Caco-2 (cell line): ENCODE measurements around the gene DOCK4. TPM values are rescaled to one million over a fixed set of nuclear protein-coding genes. Genes with fewer than 3 reads are reported as not detected.

ENCODE experiments used
- BruUV-seq: library from RNA; stranded (reverse); fragments of 400-500 nt; replicated peaks from 2 replicates; lab custom pipeline; 2021; lab: Mats Ljungman, UMichigan
- CTCF ChIA-PET: fragments of 300-600 bp; sonication (Branson Sonifier 250); formaldehyde crosslinking; loops from one replicate; lab custom pipeline; 2022; ENCODE audit warnings: antibody characterized with exemption; lab: Charles Lee
- POLR2A ChIA-PET: fragments of 300-600 bp; sonication (Branson Sonifier 250); formaldehyde crosslinking; loops from one replicate; lab custom pipeline; 2022; ENCODE audit warnings: antibody characterized with exemption; lab: Charles Lee
- DNase-seq, 2 experiments: peaks; one replicate each; pipeline versions ENCODE4 v3.0.0 to v3.0.0-alpha.2; 2020 to 2022
- H3K27me3 ChIP-seq: replicated peaks from 2 replicates; pipeline ENCODE4 v1.6.0; 2011; ENCODE audit warnings: low read length; ENCODE audit not compliant: control insufficient read depth, insufficient read depth
- H3K36me3 ChIP-seq: 2 replicates; pipeline ENCODE4 v1.5.1; 2011; ENCODE audit warnings: low read length; ENCODE audit not compliant: control insufficient read depth, insufficient read depth
- H3K4me1 ChIP-seq: fragments of 250-450 bp; sonication (Bioruptor Pico); 2 replicates; pipeline ENCODE4 v1.5.1; 2020; ENCODE audit warnings: mild to moderate bottlenecking
- H3K4me3 ChIP-seq: 2 replicates; pipeline ENCODE4 v1.5.1; 2011; ENCODE audit warnings: low read depth, mild to moderate bottlenecking, control low read depth, low read length
- H3K9me3 ChIP-seq: fragments of 250-450 bp; sonication (Bioruptor Pico); 2 replicates; pipeline ENCODE4 v1.5.1; 2020; ENCODE audit warnings: mild to moderate bottlenecking, moderate library complexity
- H3K27ac Mint-ChIP-seq: one replicate; pipeline ENCODE4 v1.8.0; 2022; ENCODE audit warnings: mixed read lengths; ENCODE audit not compliant: unreplicated experiment
- H3K27me3 Mint-ChIP-seq: one replicate; pipeline ENCODE4 v1.8.0; 2022; ENCODE audit warnings: mixed read lengths; ENCODE audit not compliant: insufficient read depth, unreplicated experiment
- H3K36me3 Mint-ChIP-seq: one replicate; pipeline ENCODE4 v1.8.0; 2022; ENCODE audit warnings: mild to moderate bottlenecking, mixed read lengths; ENCODE audit not compliant: insufficient read depth, unreplicated experiment
- H3K4me1 Mint-ChIP-seq: one replicate; pipeline ENCODE4 v1.8.0; 2022; ENCODE audit warnings: low read depth, mixed read lengths; ENCODE audit not compliant: unreplicated experiment
- H3K4me3 Mint-ChIP-seq: one replicate; pipeline ENCODE4 v1.8.0; 2022; ENCODE audit warnings: mild to moderate bottlenecking, moderate library complexity, mixed read lengths; ENCODE audit not compliant: unreplicated experiment
- H3K9me3 Mint-ChIP-seq: one replicate; pipeline ENCODE4 v1.8.0; 2022; ENCODE audit warnings: mixed read lengths; ENCODE audit not compliant: unreplicated experiment
- intact Hi-C: fragments of 100-400 bp; cut with micrococcal nuclease; formaldehyde crosslinking; loops from one replicate; pipeline ENCODE4 v1.10.0; 2022; ENCODE audit not compliant: unreplicated experiment
- total RNA-seq: library from RNA; stranded (reverse); gene quantifications from 2 replicates; pipeline ENCODE4 v1.2.3, GENCODE V29; 2022
- TF ChIP-seq, protein P1 (sequence below), 2 experiments: fragments of 200-600 bp in 1 of 2; IDR thresholded peaks; 1 replicate in 1 of 2; 2 replicates in 1 of 2; pipeline versions ENCODE4 v1.5.1 to v1.8.0; 2011 to 2022; ENCODE audit warnings: antibody characterized with exemption in 1 of 2, control low read depth in 1 of 2, inconsistent platforms in 1 of 2, low read depth in 1 of 2, low read length in 1 of 2, mild to moderate bottlenecking in 1 of 2, moderate library complexity in 1 of 2; ENCODE audit not compliant: insufficient read depth in 1 of 2, severe bottlenecking in 1 of 2, unreplicated experiment in 1 of 2

Gene DOCK4
- total RNA-seq, 1 experiment from 2014 or later: 2.0 TPM

DNA sequence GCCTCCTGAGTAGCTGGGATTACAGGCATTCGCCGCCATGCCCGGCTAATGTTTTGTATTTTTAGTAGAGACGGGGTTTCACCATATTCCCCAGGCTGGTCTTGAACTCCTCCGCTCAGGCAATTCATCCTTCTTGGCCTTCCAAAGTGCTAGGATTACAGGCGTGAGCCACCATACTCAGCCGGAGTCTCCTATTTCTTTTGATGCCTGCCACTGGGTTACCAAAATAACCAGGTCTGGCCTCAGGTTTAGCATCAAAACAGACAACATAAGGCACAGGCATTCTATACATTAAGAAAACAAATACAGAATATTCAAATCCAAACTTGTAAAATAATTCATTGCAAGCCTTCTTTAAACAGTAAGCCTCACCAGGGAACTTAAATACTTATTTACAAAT lies 354.1 kb downstream of the DOCK4 start:
- H3K9me3 Mint-ChIP-seq: peaks cover 14% of the 10 kb centered on the region
- H3K36me3 ChIP-seq: no peaks in the 10 kb centered on the region
- no peak overlapping the region for H3K4me3 ChIP-seq
- TF ChIP-seq, protein P1, sequence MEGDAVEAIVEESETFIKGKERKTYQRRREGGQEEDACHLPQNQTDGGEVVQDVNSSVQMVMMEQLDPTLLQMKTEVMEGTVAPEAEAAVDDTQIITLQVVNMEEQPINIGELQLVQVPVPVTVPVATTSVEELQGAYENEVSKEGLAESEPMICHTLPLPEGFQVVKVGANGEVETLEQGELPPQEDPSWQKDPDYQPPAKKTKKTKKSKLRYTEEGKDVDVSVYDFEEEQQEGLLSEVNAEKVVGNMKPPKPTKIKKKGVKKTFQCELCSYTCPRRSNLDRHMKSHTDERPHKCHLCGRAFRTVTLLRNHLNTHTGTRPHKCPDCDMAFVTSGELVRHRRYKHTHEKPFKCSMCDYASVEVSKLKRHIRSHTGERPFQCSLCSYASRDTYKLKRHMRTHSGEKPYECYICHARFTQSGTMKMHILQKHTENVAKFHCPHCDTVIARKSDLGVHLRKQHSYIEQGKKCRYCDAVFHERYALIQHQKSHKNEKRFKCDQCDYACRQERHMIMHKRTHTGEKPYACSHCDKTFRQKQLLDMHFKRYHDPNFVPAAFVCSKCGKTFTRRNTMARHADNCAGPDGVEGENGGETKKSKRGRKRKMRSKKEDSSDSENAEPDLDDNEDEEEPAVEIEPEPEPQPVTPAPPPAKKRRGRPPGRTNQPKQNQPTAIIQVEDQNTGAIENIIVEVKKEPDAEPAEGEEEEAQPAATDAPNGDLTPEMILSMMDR (IDR thresholded peaks at IDR 0.05; ENCODE audit: insufficient read depth in 1 of 2, low read depth in 1 of 2, low read length in 1 of 2, severe bottlenecking in 1 of 2, unreplicated experiment in 1 of 2): no peak
- ChIA-PET CTCF (no interaction called here), POLR2A (no interaction called here)
- H3K27me3 ChIP-seq: no peaks in the 10 kb centered on the region
- no peak overlapping the region for H3K4me3 Mint-ChIP-seq
- intact Hi-C loops: loop anchor here (10.0 kb wide), 1 partner anchor 643 kb away; no protein-coding TSS in a partner anchor
- peaks cover 10% of the 10 kb centered on the region for H3K4me1 ChIP-seq
- H3K27me3 Mint-ChIP-seq: no peaks in the 10 kb centered on the region
- no peak overlapping the region for H3K27ac Mint-ChIP-seq
- no peaks in the 10 kb centered on the region for H3K9me3 ChIP-seq
- DNase-seq: no peak
- H3K36me3 Mint-ChIP-seq: no peaks in the 10 kb centered on the region
- no TSS peak for BruUV-seq
- H3K4me1 Mint-ChIP-seq: peaks cover 9% of the 10 kb centered on the region

DNA sequence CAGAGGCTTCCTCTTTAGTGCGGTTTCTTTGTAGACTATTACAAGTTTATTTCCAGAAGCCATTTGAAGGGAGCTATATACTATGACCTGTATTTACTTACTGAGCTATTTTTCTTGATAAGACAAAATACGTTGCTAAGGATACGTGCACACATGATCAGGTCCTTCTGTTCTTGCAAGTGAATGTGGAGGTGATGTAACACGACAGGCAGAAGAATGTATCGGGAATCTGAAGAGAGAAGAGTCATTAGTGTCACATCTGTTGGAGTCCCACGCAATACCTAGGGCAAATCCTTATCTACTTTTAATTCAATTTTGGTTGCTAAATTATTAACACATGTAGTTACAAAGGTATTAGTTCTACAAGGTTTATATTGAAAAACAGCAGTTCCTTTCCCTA lies 359.3 kb downstream of the DOCK4 start:
- H3K4me3 ChIP-seq: no peak overlapping the region
- H3K4me3 Mint-ChIP-seq: no peak overlapping the region
- no peaks in the 10 kb centered on the region for H3K4me1 ChIP-seq
- ChIA-PET CTCF (no interaction called here), POLR2A (no interaction called here)
- H3K4me1 Mint-ChIP-seq: no peaks in the 10 kb centered on the region
- no peaks in the 10 kb centered on the region for H3K9me3 ChIP-seq
- H3K36me3 Mint-ChIP-seq: no peaks in the 10 kb centered on the region
- peaks cover 14% of the 10 kb centered on the region for H3K9me3 Mint-ChIP-seq
- H3K36me3 ChIP-seq: no peaks in the 10 kb centered on the region
- no peak overlapping the region for H3K27ac Mint-ChIP-seq
- H3K27me3 ChIP-seq: no peaks in the 10 kb centered on the region
- DNase-seq: no peak
- no peaks in the 10 kb centered on the region for H3K27me3 Mint-ChIP-seq
- intact Hi-C loops: no loop called here
- no TSS peak for BruUV-seq
- TF ChIP-seq, protein P1 (IDR thresholded peaks at IDR 0.05; ENCODE audit: insufficient read depth in 1 of 2, low read depth in 1 of 2, low read length in 1 of 2, severe bottlenecking in 1 of 2, unreplicated experiment in 1 of 2): no peak

DNA sequence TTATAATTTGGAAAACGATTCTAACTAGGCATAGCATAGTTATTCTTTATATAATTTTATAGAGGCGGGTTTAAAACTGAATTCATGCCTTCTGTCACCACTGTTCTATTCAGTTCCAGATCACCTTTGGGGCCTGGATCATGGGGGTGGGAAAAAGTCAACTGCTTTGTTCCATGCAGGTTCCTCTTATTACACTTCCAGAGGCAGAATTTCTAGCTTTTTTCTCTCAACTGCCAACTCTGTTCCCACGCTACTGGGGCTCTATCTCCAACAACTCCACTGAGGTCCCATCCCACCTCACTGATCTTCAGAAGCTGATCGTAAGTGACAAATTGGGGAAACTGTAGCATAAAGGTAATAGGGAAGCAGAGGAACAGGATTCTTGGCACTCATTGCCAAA lies 360.3 kb downstream of the DOCK4 start:
- Histone ChIP-seq H3K27me3 (no peaks in the 10 kb centered on the region), H3K36me3 (no peaks in the 10 kb centered on the region), H3K4me1 (no peaks in the 10 kb centered on the region), H3K9me3 (no peaks in the 10 kb centered on the region), H3K4me3 (no peak overlapping the region)
- ChIA-PET CTCF (no interaction called here), POLR2A (no interaction called here)
- Mint-ChIP-seq H3K9me3 (peaks cover 11% of the 10 kb centered on the region), H3K36me3 (no peaks in the 10 kb centered on the region), H3K27ac (no peak overlapping the region), H3K27me3 (no peaks in the 10 kb centered on the region), H3K4me1 (no peaks in the 10 kb centered on the region), H3K4me3 (no peak overlapping the region)
- DNase-seq: no peak
- intact Hi-C loops: no loop called here
- no TSS peak for BruUV-seq
- TF ChIP-seq, protein P1 (IDR thresholded peaks at IDR 0.05; ENCODE audit: insufficient read depth in 1 of 2, low read depth in 1 of 2, low read length in 1 of 2, severe bottlenecking in 1 of 2, unreplicated experiment in 1 of 2): no peak
